CD4-positive, alpha-beta T cell treated with Interleukin-15 for 4 hours (primary cell): ENCODE results near the gene PDAP1.
"Not testable (repeated sequence)": the region's sequence is repeated elsewhere in the genome, so short reads cannot be mapped to it uniquely, and the experiment has no call there.

ENCODE experiments used
- DNase-seq: peaks from one replicate; pipeline ENCODE4 v3.0.0-alpha.2; 2020; ENCODE audit warnings: low spot score

The PDAP1 gene

GRCh38 chr7:99395616-99396327 lies 12.6 kb downstream of the PDAP1 start:
- DNase-seq, result no peak

GRCh38 chr7:99394188-99394502 lies 14.3 kb downstream of the PDAP1 start:
- no peak for DNase-seq

- DNase-seq, result no peak
These were observed 14.8 kb downstream of the PDAP1 start for GRCh38 chr7:99393355-99394187.

GRCh38 chr7:99392659-99393354 lies 15.6 kb downstream of the PDAP1 start:
- DNase-seq, result peak; percentile 85

- DNase-seq, result no peak
These were observed 16.4 kb downstream of the PDAP1 start for GRCh38 chr7:99392046-99392445.

GRCh38 chr7:99390941-99391602 lies 17.3 kb downstream of the PDAP1 start:
- DNase-seq, result no peak

GRCh38 chr7:99389772-99390171 lies 18.6 kb downstream of the PDAP1 start:
- no peak for DNase-seq

GRCh38 chr7:99387912-99388311 lies 20.5 kb downstream of the PDAP1 start:
- no peak for DNase-seq

- not testable (repeated sequence) for DNase-seq
These were observed 21.2 kb downstream of the PDAP1 start for GRCh38 chr7:99387239-99387635.

- DNase-seq, result peak; percentile 49
These were observed 21.7 kb downstream of the PDAP1 start for GRCh38 chr7:99386584-99387238.

- DNase-seq, result no peak
These were observed 22.8 kb downstream of the PDAP1 start for GRCh38 chr7:99385564-99385963.

GRCh38 chr7:99384523-99384922 lies 23.9 kb downstream of the PDAP1 start:
- no peak for DNase-seq

GRCh38 chr7:99383791-99384370 lies 24.5 kb downstream of the PDAP1 start:
- no peak for DNase-seq

- DNase-seq, result no peak
These were observed 25.2 kb downstream of the PDAP1 start for GRCh38 chr7:99383203-99383602.

GRCh38 chr7:99381664-99382075 lies 26.7 kb downstream of the PDAP1 start:
- DNase-seq, result no peak

GRCh38 chr7:99380823-99381663 lies 27.4 kb downstream of the PDAP1 start:
- peak; percentile 93 for DNase-seq

- peak; percentile 40 for DNase-seq
These were observed 28.2 kb downstream of the PDAP1 start for GRCh38 chr7:99380032-99380822.

GRCh38 chr7:99379693-99380031 lies 28.7 kb downstream of the PDAP1 start:
- not testable (repeated sequence) for DNase-seq

GRCh38 chr7:99379043-99379577 lies 29.3 kb downstream of the PDAP1 start:
- peak; percentile 76 for DNase-seq
